Right renal pelvis (tissue), 4 donors: Measurements from ENCODE around the gene ARHGAP44. TPM values are rescaled to one million over a fixed set of nuclear protein-coding genes. Genes with fewer than 3 reads are reported as not detected.

Experiments used
- DNase-seq, 4 donors: peaks; one replicate each; pipeline ENCODE4 v3.0.0-alpha.2; 2013; ENCODE audit warnings: low read depth in 4 of 4, low spot score in 3 of 4, missing footprints in 1 of 4
- polyA plus RNA-seq, 4 donors: library from polyadenylated mRNA; unstranded; fragments of 120-200 nt; gene quantifications; one replicate each; pipeline ENCODE4 v1.2.1, GENCODE V29; 2013; ENCODE audit not compliant: insufficient read length in 4 of 4

ARHGAP44 gene
- polyA plus RNA-seq = 1 to 10 TPM; 7.4 to 8.8 (median 8.1) TPM

GRCh38 chr17:12789481-12790248, at the start of gene ARHGAP44:
ARHGAP44 (plus strand) TSS chr17:12789498; CDS start chr17:12789839, 341 bp downstream.
- DNase-seq = peak in 3 of 4 donors; percentile 35 to 59 (median 41)

GRCh38 chr17:12739500-12739899, 49.8 kb upstream of the ARHGAP44 start:
- no peak for DNase-seq

- DNase-seq = no peak
Observed at GRCh38 chr17:12743046-12743445, 46.3 kb upstream of the ARHGAP44 start.

GRCh38 chr17:12744298-12744697, 45.0 kb upstream of the ARHGAP44 start:
- DNase-seq = no peak

GRCh38 chr17:12744786-12745185, 44.5 kb upstream of the ARHGAP44 start:
- DNase-seq = no peak

GRCh38 chr17:12745486-12745885, 43.8 kb upstream of the ARHGAP44 start:
- no peak for DNase-seq

GRCh38 chr17:12756786-12757185, 32.5 kb upstream of the ARHGAP44 start:
- no peak for DNase-seq

GRCh38 chr17:12759090-12759489, 30.2 kb upstream of the ARHGAP44 start:
- DNase-seq = no peak

GRCh38 chr17:12765548-12765947, 23.8 kb upstream of the ARHGAP44 start:
- no peak for DNase-seq

GRCh38 chr17:12768255-12768654, 21.0 kb upstream of the ARHGAP44 start:
- no peak for DNase-seq

GRCh38 chr17:12769981-12770380, 19.3 kb upstream of the ARHGAP44 start:
- no peak for DNase-seq

GRCh38 chr17:12773153-12773552, 16.1 kb upstream of the ARHGAP44 start:
- no peak for DNase-seq

- peak in 1 of 4 donors; percentile 33 for DNase-seq
Observed at GRCh38 chr17:12789075-12789480, 220 bp upstream of the ARHGAP44 start.

GRCh38 chr17:12790249-12791106, 1.2 kb downstream of the ARHGAP44 start:
- DNase-seq = peak in 1 of 4 donors; percentile 12

GRCh38 chr17:12794919-12795532, 5.7 kb downstream of the ARHGAP44 start:
- DNase-seq = no peak

- no peak for DNase-seq
Observed at GRCh38 chr17:12800855-12801365, 11.6 kb downstream of the ARHGAP44 start.

- DNase-seq = no peak
Observed at GRCh38 chr17:12806630-12807029, 17.3 kb downstream of the ARHGAP44 start.

- no peak for DNase-seq
Observed at GRCh38 chr17:12808723-12809122, 19.4 kb downstream of the ARHGAP44 start.

- DNase-seq = no peak
Observed at GRCh38 chr17:12812877-12813276, 23.6 kb downstream of the ARHGAP44 start.

GRCh38 chr17:12813664-12814063, 24.4 kb downstream of the ARHGAP44 start:
- DNase-seq = no peak

GRCh38 chr17:12814718-12815117, 25.4 kb downstream of the ARHGAP44 start:
- no peak for DNase-seq
